HCT116 (cell line): ENCODE measurements around the gene PYGO1. TPM values are rescaled to one million over a fixed set of nuclear protein-coding genes. Genes with fewer than 3 reads are reported as not detected.

Source experiments
- ATAC-seq: fragments of 200-7000 bp; cut with Tn5 transposase; 2 replicates; pipeline ENCODE4 v1.9.1; 2020; ENCODE audit warnings: mild to moderate bottlenecking, moderate library complexity
- BruUV-seq: library from RNA; stranded (reverse); fragments of 400-500 nt; replicated peaks from 2 replicates; lab custom pipeline; 2021; lab: Mats Ljungman, UMichigan
- CTCF ChIA-PET: fragments of 300-600 bp; sonication (Branson Sonifier 250); formaldehyde crosslinking; loops from one replicate; lab custom pipeline; 2021; ENCODE audit warnings: antibody characterized with exemption; lab: Charles Lee
- POLR2A ChIA-PET: fragments of 300-600, 350-600 bp; sonication (Branson Sonifier 250); formaldehyde crosslinking; loops from one replicate; lab custom pipeline; 2021; ENCODE audit warnings: antibody characterized with exemption; lab: Charles Lee
- RAD21 ChIA-PET, 2 experiments: fragments of 300-600 bp; sonication (Branson Sonifier 250); formaldehyde crosslinking; loops; one replicate each; lab custom pipeline; 2023; ENCODE audit warnings: low total read pairs in 2 of 2; ENCODE audit not compliant: uncharacterized antibody in 2 of 2, unreplicated experiment in 2 of 2, low non-redundant PET in 1 of 2; lab: Charles Lee
- DNase-seq: peaks from one replicate; pipeline ENCODE4 v3.0.0-alpha.2; 2010; ENCODE audit warnings: low read depth, low spot score
- H2AFZ ChIP-seq: fragments of 200-600 bp; shearing (Covaris generic), sonication (generic); 2 replicates; pipeline ENCODE4 v1.6.1; 2017; ENCODE audit warnings: low read depth, mixed run types, mixed read lengths, antibody characterized with exemption, low read length; ENCODE audit not compliant: poor library complexity, severe bottlenecking
- H3K27ac ChIP-seq: 2 replicates; pipeline ENCODE4 v1.5.1; 2012; ENCODE audit warnings: low read depth, low read length
- H3K27me3 ChIP-seq: fragments of 200-600 bp; sonication (generic); 2 replicates; pipeline ENCODE4 v1.6.1; 2016; ENCODE audit warnings: mixed run types, low read length, mixed read lengths; ENCODE audit not compliant: insufficient read depth
- H3K36me3 ChIP-seq, 2 experiments: fragments of 200-500 bp in 1 of 2; fragments of 200-600 bp in 1 of 2; sonication (Bioruptor generic) in 1 of 2; sonication (generic) in 1 of 2; 2 replicates each; pipeline versions ENCODE4 v1.5.1 to v1.6.1; 2014 to 2016; ENCODE audit warnings: low read length in 2 of 2, inconsistent platforms in 1 of 2, mixed read lengths in 1 of 2, mixed run types in 1 of 2; ENCODE audit not compliant: insufficient read depth in 2 of 2, control insufficient read depth in 1 of 2
- H3K4me1 ChIP-seq, 2 experiments: fragments of 200-600 bp in 1 of 2; sonication (generic) in 1 of 2; 2 replicates each; pipeline versions ENCODE4 v1.5.1 to v1.6.1; 2012 to 2017; ENCODE audit warnings: low read length in 2 of 2, inconsistent platforms in 1 of 2, mild to moderate bottlenecking in 1 of 2, mixed read lengths in 1 of 2, mixed run types in 1 of 2, moderate library complexity in 1 of 2; ENCODE audit not compliant: insufficient read depth in 2 of 2, control insufficient read depth in 1 of 2
- H3K4me2 ChIP-seq: fragments of 200-600 bp; sonication (generic); 2 replicates; pipeline ENCODE4 v1.6.1; 2017; ENCODE audit warnings: mixed run types, low read length, mixed read lengths
- H3K4me3 ChIP-seq, 2 experiments: fragments of 200-600 bp in 1 of 2; sonication (generic) in 1 of 2; replicated peaks in 1 of 2; 2 replicates each; pipeline ENCODE4 v1.5.1; 2011 to 2016; ENCODE audit warnings: low read length in 2 of 2, control low read depth in 1 of 2, low read depth in 1 of 2, mild to moderate bottlenecking in 1 of 2, mixed read lengths in 1 of 2, mixed run types in 1 of 2
- H3K79me2 ChIP-seq: fragments of 200-600 bp; sonication (generic); 2 replicates; pipeline ENCODE4 v1.6.1; 2017; ENCODE audit warnings: mild to moderate bottlenecking, mixed run types, low read length, moderate library complexity, mixed read lengths; ENCODE audit not compliant: insufficient read depth
- H3K9ac ChIP-seq: fragments of 200-600 bp; sonication (generic); 2 replicates; pipeline ENCODE4 v1.6.1; 2016; ENCODE audit warnings: low read length, mixed read lengths
- H3K9me2 ChIP-seq: fragments of 200-600 bp; sonication (generic), shearing (Covaris generic); 2 replicates; pipeline ENCODE4 v1.6.1; 2017; ENCODE audit warnings: mixed run types, mild to moderate bottlenecking, moderate library complexity; ENCODE audit not compliant: insufficient read depth
- H3K9me3 ChIP-seq, 2 experiments: fragments of 200-500 bp in 1 of 2; fragments of 200-600 bp in 1 of 2; sonication (Bioruptor generic) in 1 of 2; sonication (generic) in 1 of 2; 2 replicates each; pipeline ENCODE4 v1.6.1; 2014 to 2017; ENCODE audit warnings: low read length in 2 of 2, mixed read lengths in 2 of 2, inconsistent platforms in 1 of 2, low read depth in 1 of 2, mild to moderate bottlenecking in 1 of 2, mixed run types in 1 of 2, moderate library complexity in 1 of 2; ENCODE audit not compliant: control insufficient read depth in 1 of 2, insufficient read depth in 1 of 2
- H4K20me1 ChIP-seq: fragments of 200-600 bp; sonication (generic), shearing (Covaris generic); 2 replicates; pipeline ENCODE4 v1.6.1; 2017; ENCODE audit warnings: mixed run types, mild to moderate bottlenecking, moderate library complexity; ENCODE audit not compliant: insufficient read depth
- CBX3 ChIP-seq: IDR thresholded peaks from 2 replicates; pipeline ENCODE4 v1.6.1; 2012; ENCODE audit warnings: low read depth
- CEBPB ChIP-seq: IDR thresholded peaks from 2 replicates; pipeline ENCODE4 v1.6.1; 2012; ENCODE audit warnings: low read depth
- CTCF ChIP-seq, 3 experiments: fragments of 200-600 bp in 1 of 3; sonication (generic) in 1 of 3; IDR thresholded peaks in 2 of 3; conservative IDR thresholded peaks in 1 of 3; 2 replicates each; pipeline ENCODE4 v1.5.1; 2012 to 2017; ENCODE audit warnings: low read depth in 2 of 3, low read length in 2 of 3, antibody characterized with exemption in 1 of 3, borderline replicate concordance in 1 of 3, control low read depth in 1 of 3, mild to moderate bottlenecking in 1 of 3, mixed read lengths in 1 of 3, mixed run types in 1 of 3, moderate library complexity in 1 of 3; ENCODE audit not compliant: insufficient read depth in 1 of 3
- EGR1 ChIP-seq: IDR thresholded peaks from 2 replicates; pipeline ENCODE4 v1.6.1; 2012; ENCODE audit warnings: low read depth
- EZH2 ChIP-seq: fragments of 200-600 bp; sonication (generic); IDR thresholded peaks from 2 replicates; pipeline ENCODE4 v1.6.1; 2017; ENCODE audit warnings: antibody characterized with exemption, mixed run types
- POLR2A ChIP-seq: IDR thresholded peaks from 2 replicates; pipeline ENCODE4 v1.7.0; 2011; ENCODE audit warnings: borderline replicate concordance; ENCODE audit not compliant: insufficient read depth, insufficient read length; ENCODE audit errors: extremely low read depth
- SP1 ChIP-seq: IDR thresholded peaks from 2 replicates; pipeline ENCODE4 v1.6.1; 2012; ENCODE audit warnings: low read depth
- YY1 ChIP-seq: IDR thresholded peaks from 2 replicates; pipeline ENCODE4 v1.6.1; 2011; ENCODE audit warnings: low read length, low read depth, moderate library complexity, mild to moderate bottlenecking; ENCODE audit not compliant: insufficient replicate concordance; ENCODE audit errors: extremely low read depth
- ZFX ChIP-seq: fragments of 450-650 bp; IDR thresholded peaks from 2 replicates; pipeline ENCODE4 v1.6.1; 2017
- ZNF274 ChIP-seq: fragments of 200-500 bp; sonication (Bioruptor generic); IDR thresholded peaks from 2 replicates; pipeline ENCODE4 v1.6.1; 2014; ENCODE audit warnings: mild to moderate bottlenecking, low read depth, low read length, inconsistent platforms
- intact Hi-C: fragments of 100-400 bp; cut with micrococcal nuclease; formaldehyde crosslinking; loops from 2 replicates; pipeline ENCODE4 v1.10.0; 2022
- total RNA-seq: library from RNA; stranded (reverse); gene quantifications from one replicate; pipeline ENCODE4 v1.2.1, GENCODE V29; 2021; ENCODE audit not compliant: unreplicated experiment
- TF ChIP-seq, protein P1 (sequence below): IDR thresholded peaks from 2 replicates; pipeline ENCODE4 v1.6.1; 2011; ENCODE audit warnings: mild to moderate bottlenecking, low read length, moderate library complexity; ENCODE audit not compliant: insufficient replicate concordance; ENCODE audit errors: extremely low read depth

PYGO1 gene
- total RNA-seq, 1 experiment from 2014 or later: 0.34 TPM

DNA sequence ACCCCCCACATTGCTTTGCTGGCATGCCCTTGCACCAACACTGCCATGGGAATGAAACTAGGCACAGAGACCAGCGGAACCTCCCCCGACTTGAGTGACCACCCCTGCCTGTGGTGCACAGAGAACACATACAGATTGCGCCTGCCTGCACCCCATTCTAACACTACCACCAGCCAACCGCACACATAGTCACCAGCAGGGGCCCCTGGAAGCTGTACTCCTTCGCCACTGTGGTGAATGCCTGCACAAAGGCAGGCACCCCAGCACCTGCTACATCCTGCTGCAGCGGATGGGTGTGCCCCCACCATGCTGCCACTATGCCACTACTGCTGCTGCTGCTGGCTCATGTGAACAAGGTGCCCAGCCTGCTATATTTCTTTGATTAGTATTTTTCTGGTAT is 52.7 kb downstream of the PYGO1 start:
- H3K9me2 ChIP-seq: no peaks in the 10 kb centered on the region
- no TSS peak for BruUV-seq
- intact Hi-C loops: no loop called here
- POLR2A ChIA-PET: no interaction called here
- no peak overlapping the region for H2AFZ ChIP-seq
- H3K27me3 ChIP-seq: no peaks in the 10 kb centered on the region
- H3K4me1 ChIP-seq: peaks cover 0 to 11% of the 10 kb centered on the region in 2 experiments; a peak in 3 of 4 replicates
- RAD21 ChIA-PET: no interaction called here
- no peaks in the 10 kb centered on the region for H3K9me3 ChIP-seq
- TF ChIP-seq YY1: no peak
- no peak for TF ChIP-seq CEBPB
- TF ChIP-seq ZNF274: no peak
- TF ChIP-seq, protein P1, sequence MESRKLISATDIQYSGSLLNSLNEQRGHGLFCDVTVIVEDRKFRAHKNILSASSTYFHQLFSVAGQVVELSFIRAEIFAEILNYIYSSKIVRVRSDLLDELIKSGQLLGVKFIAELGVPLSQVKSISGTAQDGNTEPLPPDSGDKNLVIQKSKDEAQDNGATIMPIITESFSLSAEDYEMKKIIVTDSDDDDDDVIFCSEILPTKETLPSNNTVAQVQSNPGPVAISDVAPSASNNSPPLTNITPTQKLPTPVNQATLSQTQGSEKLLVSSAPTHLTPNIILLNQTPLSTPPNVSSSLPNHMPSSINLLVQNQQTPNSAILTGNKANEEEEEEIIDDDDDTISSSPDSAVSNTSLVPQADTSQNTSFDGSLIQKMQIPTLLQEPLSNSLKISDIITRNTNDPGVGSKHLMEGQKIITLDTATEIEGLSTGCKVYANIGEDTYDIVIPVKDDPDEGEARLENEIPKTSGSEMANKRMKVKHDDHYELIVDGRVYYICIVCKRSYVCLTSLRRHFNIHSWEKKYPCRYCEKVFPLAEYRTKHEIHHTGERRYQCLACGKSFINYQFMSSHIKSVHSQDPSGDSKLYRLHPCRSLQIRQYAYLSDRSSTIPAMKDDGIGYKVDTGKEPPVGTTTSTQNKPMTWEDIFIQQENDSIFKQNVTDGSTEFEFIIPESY: no peak
- TF ChIP-seq EZH2: no peak
- TF ChIP-seq EGR1: no peak
- TF ChIP-seq SP1: no peak
- no peak for TF ChIP-seq POLR2A
- no peak for TF ChIP-seq CTCF (IDR thresholded peaks at IDR 0.05 in 2 of 3, conservative IDR thresholded peaks at IDR 0.05 in 1 of 3; ENCODE audit: borderline replicate concordance in 1 of 3, insufficient read depth in 1 of 3, low read depth in 2 of 3, low read length in 2 of 3)
- no peak for TF ChIP-seq ZFX
- no peak for TF ChIP-seq CBX3
- no peaks in the 10 kb centered on the region for H4K20me1 ChIP-seq
- H3K27ac ChIP-seq: no peak overlapping the region
- no peaks in the 10 kb centered on the region for H3K79me2 ChIP-seq
- H3K9ac ChIP-seq: no peak overlapping the region
- no peak overlapping the region for H3K4me3 ChIP-seq
- no peak overlapping the region for H3K4me2 ChIP-seq
- ATAC-seq (no peak), DNase-seq (no peak)
- no peaks in the 10 kb centered on the region for H3K36me3 ChIP-seq
- CTCF ChIA-PET: no interaction called here
